Middle frontal gyrus (tissue), 1 donor: ENCODE data around the gene CXorf49.
"Not testable (repeated sequence)": the region's sequence is repeated elsewhere in the genome, so short reads cannot be mapped to it uniquely, and the experiment has no call there.

ENCODE experiments used
- DNase-seq: peaks from one replicate; pipeline ENCODE4 v3.0.0-alpha.2; 2015; ENCODE audit warnings: low spot score; ENCODE audit errors: extremely low spot score

Gene CXorf49

DNA sequence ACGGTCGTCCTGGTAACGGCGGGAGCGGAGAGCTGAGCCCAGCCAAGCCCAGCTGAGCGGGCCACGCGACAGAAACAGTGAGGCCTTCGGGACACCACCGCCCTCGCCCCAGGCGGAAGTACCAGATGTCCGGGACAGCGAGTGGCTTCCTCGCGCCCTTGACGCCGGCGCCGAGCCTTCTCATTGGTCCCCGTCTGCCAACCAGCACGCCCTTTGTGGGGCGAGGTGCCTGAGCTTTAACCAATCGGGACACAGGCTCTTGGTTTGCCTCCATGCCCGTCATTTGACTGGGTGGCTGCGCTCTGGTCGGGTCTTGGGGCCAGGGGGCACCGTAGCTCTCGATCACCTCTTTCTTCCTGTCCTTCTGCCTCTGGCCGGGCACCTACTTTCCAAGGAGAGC is at the start of gene CXorf49:
CXorf49 (minus strand) TSS at position 101 of the 400 bp plus-strand sequence. CDS start 134 bp downstream, outside the sequence.
- not testable (repeated sequence) for DNase-seq

DNA sequence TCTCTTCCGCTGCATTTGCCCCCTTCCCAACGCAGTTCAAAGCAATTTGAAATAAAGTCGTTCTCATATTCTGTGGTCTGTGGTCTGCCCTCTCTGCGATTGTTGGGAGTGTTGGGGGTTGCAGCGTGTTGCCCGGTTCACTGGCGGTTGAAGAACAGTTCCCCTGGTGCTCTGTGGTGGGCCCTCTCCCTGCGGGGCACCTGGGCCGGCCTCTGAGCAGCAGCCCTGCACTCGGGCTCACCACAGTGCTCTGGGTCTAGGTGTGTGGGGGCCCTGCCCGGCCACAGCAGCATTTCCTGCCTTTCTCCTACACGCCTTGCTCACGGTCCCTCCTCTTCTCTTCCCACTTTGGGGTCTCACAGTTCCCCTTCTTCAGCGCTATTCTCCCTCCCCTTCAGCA is 49.0 kb upstream of the CXorf49 start:
- not testable (repeated sequence) for DNase-seq

DNA sequence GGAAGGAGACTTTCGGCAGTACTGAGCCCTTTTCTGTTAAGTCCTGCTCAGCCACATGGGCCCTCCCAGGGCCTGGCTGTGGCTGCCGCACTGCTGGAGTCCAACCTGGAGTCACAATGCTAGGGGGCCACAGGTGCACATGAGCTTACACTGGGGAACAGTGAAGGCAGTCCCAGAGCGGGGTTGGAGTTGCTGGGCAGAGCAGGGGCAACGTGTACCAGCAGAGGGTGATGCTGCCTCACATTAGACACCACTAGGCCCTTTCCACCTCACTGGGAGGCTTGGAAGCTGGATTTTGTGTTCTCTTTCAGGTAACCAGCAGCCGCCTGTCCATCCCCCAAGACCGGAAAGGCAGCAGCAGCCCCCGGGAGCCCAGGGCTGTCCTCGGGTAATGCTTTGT is 47.5 kb upstream of the CXorf49 start:
- DNase-seq = not testable (repeated sequence)

DNA sequence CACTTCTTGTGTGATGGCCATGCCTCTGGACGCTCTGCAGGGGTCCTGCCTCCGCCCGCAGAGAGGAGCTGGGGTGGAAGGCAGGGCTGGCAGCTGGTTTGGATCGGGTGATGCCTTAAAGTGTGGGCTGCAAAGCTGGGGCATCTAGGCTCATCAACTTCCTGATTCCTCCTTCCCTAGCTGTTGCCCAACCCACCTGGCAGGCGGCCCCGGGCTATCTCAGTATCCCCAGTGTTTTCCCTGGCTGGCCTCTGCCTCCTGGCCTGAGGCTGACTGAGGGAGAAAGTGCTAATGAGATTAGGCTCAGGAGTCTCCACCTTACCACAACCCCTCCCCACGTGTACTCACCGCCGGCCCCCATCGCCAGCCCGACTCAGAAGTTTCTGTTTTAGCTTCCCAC is 46.7 kb upstream of the CXorf49 start:
- not testable (repeated sequence) for DNase-seq

DNA sequence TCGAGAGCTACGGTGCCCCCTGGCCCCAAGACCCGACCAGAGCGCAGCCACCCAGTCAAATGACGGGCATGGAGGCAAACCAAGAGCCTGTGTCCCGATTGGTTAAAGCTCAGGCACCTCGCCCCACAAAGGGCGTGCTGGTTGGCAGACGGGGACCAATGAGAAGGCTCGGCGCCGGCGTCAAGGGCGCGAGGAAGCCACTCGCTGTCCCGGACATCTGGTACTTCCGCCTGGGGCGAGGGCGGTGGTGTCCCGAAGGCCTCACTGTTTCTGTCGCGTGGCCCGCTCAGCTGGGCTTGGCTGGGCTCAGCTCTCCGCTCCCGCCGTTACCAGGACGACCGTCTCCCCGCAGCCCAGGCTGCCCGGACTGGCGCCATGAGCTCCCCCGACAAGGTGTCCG is 45.0 kb upstream of the CXorf49 start, which contains the start of gene CXorf49B:
CXorf49B (plus strand) TSS at position 301 of the 400 bp plus-strand sequence; CDS start at position 376, 75 bp downstream.
- DNase-seq = not testable (repeated sequence)

DNA sequence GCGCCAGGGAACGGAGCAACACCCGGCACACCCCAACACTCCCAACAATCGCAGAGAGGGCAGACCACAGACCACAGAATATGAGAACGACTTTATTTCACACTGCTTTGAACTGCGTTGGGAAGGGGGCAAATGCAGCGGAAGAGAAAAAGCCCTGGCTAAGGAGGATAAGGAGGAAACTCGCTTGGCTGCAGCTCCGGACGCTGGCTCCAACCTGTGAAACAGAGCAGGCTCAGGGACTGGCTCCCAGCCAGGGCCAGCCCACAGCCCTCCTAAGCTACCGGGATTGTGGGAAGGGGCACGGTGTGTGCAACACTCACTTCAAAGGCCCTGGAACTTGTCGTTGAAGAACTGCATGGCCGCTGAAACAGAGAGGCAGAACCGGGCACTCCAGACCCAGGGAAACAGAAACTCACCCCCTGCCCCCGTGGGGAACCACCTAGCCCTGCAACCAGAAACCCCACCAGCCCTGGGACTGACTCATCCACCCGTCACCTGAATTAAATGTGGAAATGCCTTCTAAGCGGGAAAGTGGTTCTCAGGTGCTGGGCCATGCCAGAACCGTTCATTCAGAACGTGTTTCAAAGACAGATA is 42.7 kb upstream of the CXorf49 start:
- DNase-seq = not testable (repeated sequence)

DNA sequence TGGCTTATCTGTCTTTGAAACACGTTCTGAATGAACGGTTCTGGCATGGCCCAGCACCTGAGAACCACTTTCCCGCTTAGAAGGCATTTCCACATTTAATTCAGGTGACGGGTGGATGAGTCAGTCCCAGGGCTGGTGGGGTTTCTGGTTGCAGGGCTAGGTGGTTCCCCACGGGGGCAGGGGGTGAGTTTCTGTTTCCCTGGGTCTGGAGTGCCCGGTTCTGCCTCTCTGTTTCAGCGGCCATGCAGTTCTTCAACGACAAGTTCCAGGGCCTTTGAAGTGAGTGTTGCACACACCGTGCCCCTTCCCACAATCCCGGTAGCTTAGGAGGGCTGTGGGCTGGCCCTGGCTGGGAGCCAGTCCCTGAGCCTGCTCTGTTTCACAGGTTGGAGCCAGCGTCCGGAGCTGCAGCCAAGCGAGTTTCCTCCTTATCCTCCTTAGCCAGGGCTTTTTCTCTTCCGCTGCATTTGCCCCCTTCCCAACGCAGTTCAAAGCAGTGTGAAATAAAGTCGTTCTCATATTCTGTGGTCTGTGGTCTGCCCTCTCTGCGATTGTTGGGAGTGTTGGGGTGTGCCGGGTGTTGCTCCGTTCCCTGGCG is 2.3 kb upstream of the CXorf49 start:
- DNase-seq = not testable (repeated sequence)

DNA sequence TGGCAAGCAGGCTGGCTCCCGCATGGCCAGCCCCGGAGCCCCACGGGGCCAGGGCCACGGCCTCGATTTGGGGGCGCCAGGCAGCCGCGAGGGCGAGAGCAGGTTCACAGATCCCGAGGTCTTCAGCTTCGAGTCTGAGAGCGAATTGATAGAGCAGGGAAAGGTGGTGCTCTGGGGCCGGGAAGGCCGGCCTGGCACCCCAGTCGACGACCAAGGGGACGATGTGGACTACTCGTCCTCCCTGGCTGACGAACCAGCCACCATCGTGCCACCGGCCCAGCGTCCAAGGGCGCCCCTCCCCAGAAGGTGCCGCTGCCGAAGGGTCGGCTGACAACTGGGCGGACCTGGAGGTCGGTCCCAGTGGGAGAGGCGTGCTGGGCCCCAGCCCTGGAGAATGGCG is 1.1 kb upstream of the CXorf49 start:
- DNase-seq = not testable (repeated sequence)

DNA sequence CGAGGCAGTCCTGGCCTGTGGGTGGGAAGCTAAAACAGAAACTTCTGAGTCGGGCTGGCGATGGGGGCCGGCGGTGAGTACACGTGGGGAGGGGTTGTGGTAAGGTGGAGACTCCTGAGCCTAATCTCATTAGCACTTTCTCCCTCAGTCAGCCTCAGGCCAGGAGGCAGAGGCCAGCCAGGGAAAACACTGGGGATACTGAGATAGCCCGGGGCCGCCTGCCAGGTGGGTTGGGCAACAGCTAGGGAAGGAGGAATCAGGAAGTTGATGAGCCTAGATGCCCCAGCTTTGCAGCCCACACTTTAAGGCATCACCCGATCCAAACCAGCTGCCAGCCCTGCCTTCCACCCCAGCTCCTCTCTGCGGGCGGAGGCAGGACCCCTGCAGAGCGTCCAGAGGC is 1.8 kb downstream of the CXorf49 start:
- not testable (repeated sequence) for DNase-seq

DNA sequence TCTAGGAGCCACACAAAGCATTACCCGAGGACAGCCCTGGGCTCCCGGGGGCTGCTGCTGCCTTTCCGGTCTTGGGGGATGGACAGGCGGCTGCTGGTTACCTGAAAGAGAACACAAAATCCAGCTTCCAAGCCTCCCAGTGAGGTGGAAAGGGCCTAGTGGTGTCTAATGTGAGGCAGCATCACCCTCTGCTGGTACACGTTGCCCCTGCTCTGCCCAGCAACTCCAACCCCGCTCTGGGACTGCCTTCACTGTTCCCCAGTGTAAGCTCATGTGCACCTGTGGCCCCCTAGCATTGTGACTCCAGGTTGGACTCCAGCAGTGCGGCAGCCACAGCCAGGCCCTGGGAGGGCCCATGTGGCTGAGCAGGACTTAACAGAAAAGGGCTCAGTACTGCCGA is 2.5 kb downstream of the CXorf49 start:
- DNase-seq = not testable (repeated sequence)

DNA sequence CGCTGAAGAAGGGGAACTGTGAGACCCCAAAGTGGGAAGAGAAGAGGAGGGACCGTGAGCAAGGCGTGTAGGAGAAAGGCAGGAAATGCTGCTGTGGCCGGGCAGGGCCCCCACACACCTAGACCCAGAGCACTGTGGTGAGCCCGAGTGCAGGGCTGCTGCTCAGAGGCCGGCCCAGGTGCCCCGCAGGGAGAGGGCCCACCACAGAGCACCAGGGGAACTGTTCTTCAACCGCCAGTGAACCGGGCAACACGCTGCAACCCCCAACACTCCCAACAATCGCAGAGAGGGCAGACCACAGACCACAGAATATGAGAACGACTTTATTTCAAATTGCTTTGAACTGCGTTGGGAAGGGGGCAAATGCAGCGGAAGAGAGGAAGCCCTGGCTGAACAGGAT is 4.0 kb downstream of the CXorf49 start:
- DNase-seq = not testable (repeated sequence)

DNA sequence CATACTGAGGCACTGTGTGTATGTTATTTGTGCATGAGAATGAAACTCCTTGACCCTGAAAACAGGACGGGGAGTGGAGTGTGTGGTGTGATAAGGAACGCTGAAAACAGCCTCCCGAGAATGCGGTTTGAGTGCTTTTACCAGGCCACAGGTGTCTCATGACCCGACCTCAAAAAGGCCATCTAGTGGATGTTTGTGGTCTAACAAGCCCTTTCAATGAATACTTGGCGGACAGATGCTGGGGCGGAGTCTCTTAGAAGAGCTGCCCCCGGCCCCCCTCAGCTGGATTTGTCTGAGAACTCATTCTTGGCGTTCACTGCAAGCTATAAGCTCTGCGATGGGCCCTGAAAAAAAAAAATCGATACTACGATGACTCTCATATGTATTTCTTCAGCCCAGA is 15.2 kb downstream of the CXorf49 start:
- DNase-seq = not testable (repeated sequence)

DNA sequence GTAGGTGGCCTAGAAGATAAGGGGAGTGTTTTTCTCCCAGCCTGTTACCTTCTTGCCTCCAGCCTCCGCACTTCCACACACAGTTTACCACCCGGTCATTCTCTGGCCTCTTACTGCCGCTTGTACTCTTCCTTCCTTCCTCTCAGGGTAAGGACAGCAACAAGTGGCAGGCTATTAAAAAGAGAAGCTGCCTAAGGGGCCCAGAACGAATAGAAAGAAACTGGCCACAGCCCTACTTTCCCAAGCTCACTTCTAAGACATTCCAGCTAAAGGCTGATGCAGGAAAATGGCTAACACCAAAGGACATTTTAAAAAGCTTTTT is 19.1 kb downstream of the CXorf49 start:
- not testable (repeated sequence) for DNase-seq

DNA sequence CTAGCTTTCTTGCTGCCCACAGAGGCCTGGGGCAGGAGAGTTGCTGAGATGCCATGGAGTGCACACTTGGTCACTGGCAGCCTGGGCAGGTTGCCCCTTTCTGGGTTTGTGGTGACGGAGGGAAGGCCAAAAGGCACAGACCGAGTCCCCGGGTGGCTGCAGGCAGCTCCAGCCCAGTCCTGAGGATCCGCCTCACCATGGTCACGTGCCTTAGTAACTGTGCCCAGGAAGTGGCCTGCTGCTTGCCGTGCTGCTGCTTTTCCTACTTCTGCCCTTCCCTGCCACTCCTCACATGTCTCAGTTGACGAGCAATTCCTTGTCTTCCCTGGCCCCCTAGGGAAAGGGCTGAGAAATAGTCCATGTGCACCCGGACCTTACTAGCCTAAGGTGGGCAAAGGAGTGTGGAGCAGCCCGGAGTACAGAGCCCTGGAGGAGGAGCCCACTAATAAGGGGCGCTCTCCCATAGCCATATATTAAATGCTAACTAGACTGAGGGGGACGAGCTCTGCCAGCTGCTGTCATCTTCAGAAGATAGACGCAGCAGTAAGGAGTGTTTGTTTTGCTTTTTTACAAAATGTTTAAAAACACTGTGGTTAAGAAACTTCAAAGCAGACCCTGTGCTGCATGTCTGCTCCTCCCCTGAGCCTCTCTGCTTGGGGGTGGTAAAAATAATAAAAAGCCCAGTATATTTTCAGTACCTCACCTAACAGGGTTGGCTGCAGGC is 19.6 kb downstream of the CXorf49 start:
- DNase-seq = not testable (repeated sequence)

DNA sequence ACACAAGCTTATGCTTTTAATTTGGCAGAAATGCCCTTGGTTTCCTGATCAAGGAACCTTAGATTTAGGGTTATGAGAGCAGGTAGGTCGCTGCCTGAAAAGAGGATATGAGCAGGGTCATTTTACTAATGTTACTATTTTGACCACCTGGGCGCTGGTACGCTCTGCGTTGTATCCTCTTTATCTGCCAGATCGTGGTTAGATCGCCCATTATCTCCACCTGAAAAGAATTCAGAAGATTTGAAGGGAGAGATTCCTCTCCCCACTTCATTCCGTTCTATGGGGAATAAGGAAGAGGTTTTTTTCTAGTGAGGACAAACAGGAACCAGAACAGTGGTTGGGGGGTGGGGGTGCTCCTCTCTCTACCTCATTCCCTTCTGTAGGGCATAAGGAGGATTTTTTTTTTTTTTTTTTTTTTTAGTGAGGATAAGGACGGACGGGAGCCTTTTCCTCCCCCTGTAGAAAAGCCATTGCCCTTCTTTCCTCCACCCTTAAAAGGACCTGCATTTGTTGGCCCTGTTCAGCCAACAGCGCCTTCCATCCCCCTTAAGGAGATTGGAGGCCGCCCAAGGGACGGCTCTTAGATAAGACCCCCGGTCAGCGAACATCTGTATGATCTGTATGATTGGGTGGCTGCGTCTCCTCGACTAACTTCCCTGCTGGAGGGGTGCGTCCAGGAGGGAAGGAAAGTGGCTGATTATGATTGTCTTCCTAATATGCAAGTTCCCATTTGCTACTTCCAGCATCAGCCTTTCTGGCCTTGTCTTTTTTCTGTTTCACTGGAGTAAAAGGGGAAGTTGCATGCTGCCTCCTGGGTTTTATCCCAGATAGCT is 20.4 kb downstream of the CXorf49 start:
- not testable (repeated sequence) for DNase-seq

DNA sequence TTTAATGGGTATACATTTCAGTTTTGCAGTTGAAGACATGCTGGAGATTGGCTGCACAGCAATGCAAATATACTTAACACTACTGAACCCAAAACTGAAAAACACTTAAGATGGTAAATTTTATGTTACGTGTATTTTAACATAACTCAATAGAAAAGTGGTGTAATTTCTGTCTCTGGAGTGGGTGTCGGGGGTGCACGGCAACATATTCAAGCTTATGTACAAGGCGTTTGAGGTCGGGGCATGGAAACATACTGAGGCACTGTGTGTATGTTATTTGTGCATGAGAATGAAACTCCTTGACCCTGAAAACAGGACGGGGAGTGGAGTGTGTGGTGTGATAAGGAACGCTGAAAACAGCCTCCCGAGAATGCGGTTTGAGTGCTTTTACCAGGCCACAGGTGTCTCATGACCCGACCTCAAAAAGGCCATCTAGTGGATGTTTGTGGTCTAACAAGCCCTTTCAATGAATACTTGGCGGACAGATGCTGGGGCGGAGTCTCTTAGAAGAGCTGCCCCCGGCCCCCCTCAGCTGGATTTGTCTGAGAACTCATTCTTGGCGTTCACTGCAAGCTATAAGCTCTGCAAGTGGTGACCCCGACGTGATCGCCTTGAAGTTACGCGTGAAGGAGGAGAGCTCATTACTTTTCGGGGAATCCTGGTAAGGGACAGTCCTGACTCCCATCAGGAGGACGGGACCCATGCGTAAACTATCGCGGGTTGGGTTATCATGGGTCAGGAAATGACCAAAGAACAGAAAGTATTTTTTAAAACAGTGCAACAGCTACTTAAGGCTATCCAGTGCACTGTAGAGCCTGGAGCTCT is 21.2 kb downstream of the CXorf49 start:
- DNase-seq = not testable (repeated sequence)

DNA sequence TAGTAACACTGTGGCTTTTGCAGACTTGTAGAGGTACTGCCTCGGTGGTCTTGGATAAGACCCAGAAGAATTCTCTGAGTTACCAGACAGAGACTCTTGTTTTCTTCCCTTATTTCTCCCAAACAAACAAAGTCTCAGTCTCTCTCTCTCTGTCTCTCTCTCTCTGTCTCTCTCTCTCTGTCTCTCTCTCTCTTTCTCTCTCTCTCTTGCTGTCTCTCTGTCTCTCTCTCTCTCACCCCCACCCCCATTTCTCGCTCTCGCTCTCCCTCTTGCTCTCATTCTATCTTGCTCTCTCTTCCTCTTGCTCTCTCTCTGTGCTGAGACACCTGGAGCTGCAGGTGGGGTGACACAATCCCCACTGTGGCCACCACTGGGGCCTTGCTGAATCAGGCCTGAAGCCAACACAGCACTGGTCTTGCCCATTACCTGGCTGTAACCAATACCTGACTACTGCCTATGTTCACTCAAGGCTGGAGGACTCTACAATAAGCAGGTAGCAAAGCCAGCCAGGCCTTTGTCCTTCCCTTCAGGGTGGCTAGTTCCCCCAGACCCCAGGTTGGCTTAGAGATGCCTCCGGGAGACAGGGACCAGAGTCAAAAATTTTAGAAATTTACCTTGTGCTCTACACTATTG is 38.4 kb downstream of the CXorf49 start:
- no peak for DNase-seq

DNA sequence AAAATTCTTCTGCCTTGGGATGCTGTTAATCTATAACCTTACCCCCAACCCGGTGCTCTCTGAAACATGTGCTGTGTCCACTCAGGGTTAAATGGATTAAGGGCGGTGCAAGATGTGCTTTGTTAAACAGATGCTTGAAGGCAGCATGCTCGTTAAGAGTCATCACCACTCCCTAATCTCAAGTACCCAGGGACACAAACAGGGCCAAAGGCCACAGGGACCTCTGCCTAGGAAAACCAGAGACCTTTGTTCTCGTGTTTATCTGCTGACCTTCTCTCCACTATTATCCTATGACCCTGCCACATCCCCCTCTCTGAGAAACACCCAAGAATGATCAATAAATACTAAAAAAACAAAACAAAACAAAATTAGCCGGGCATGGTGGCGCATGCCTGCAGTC is 40.9 kb downstream of the CXorf49 start:
- not testable (repeated sequence) for DNase-seq

DNA sequence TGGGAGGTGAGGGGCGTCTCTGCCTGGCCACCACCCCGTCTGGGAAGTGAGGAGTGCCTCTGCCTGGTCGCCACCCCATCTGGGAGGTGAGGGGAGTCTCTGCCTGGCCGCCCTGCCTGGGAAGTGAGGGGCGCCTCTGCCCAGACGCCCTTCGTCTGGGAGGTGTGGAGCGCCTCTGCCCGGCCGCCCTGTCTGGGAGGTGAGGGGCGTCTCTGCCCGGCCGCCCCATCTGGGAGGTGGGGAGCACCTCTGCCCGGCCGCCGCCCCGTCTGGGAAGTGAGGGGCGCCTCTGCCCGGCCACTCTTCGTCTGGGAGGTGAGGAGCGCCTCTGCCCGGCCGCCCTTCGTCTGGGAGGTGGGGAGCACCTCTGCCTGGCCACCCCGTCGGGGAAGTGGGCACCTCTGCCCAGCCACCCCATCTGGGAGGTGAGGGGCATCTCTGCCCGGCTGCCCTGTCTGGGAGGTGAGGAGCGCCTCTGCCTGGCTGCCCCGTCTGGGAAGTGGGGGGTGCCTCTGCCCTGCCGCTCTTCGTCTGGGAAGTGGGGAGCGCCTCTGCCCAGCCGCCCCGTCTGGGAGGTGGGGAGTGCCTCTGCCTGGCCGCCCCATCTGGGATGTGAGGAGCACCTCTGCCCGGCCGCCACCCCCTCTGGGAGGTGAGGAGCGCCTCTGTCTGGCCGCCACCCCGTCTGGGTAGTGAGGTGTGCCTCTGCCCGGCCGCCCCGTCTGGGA is 41.9 kb downstream of the CXorf49 start:
- DNase-seq = not testable (repeated sequence)

DNA sequence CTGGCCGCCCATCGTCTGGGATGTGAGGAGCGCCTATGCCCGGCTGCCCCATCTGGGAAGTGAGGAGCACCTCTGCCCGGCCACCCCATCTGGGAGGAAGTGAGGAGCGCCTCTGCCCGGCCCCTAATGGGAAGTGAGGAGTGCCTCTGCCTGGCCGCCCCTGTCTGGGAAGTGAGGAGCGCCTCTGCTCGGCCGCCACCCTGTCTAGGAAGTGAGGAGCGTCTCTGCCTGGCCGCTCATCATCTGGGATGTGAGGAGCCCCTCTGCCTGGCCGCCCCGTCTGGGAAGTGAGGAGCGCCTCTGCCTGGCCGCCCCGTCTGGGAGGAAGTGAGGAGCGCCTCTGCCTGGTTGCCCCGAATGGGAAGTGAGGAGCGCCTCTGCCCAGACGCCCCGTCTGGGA is 42.4 kb downstream of the CXorf49 start:
- DNase-seq = not testable (repeated sequence)
